ENCODE results near the gene DOK7. TPM values are rescaled to one million over a fixed set of nuclear protein-coding genes. Genes with fewer than 3 reads are reported as not detected.
"Not testable (repeated sequence)": the region's sequence is repeated elsewhere in the genome, so short reads cannot be mapped to it uniquely, and the experiment has no call there.

The DOK7 gene
- total and polyA plus RNA-seq, 7 experiments from 2014 or later, result not detected

DNA sequence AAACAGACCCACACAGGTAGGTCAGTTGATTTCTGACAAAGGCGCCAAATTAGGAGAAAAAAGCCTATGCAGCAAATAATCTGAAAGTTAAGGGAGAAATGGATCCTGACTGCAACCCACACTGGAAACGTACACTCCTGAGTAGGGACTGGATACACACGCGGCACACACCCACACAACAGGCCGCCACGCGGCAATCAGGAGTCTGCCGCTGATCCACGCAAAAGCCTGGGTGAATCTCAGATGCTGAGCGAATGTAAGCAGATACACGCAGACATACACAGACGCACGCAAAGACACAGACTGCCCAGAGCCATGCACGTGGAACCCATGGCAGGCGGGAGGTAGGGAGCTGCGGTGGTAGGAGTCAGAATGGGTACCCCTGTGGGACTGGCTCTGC is 47.4 kb downstream of the DOK7 start:
- no peak overlapping the region for H3K27ac ChIP-seq (ENCODE audit: low read depth, low read length)
- ATAC-seq (no peak), DNase-seq (no peak)
- H3K4me3 ChIP-seq (ENCODE audit: low read length), result no peak overlapping the region
- H3K4me1 ChIP-seq (ENCODE audit: control insufficient read depth in 2 of 2, insufficient read depth in 2 of 2, low read length in 2 of 2), result no peaks in the 10 kb centered on the region
- H3K27me3 Mint-ChIP-seq, result no peaks in the 10 kb centered on the region
- ChIA-PET POLR2A (no interaction called here), CTCF (no interaction called here)
- peaks cover 0 to 12% (median 0%) of the 10 kb centered on the region in 7 donors for H3K4me1 Mint-ChIP-seq
- no peaks in the 10 kb centered on the region for H3K27me3 ChIP-seq (ENCODE audit: control insufficient read depth in 2 of 2, insufficient read depth in 2 of 2, low read length in 2 of 2)
- intact Hi-C loops (cut with micrococcal nuclease), result no loop called here
- H3K9me3 Mint-ChIP-seq, result peaks cover 0 to 5% (median 0%) of the 10 kb centered on the region in 11 donors
- peaks cover 0 to 83% (median 6%) of the 10 kb centered on the region in 3 experiments for H3K36me3 ChIP-seq (ENCODE audit: control insufficient read depth in 2 of 3, insufficient read depth in 3 of 3, low read length in 3 of 3)
- H3K4me3 Mint-ChIP-seq, result no peak overlapping the region
- peaks cover 16 to 72% (median 46%) of the 10 kb centered on the region in 5 donors for H3K36me3 Mint-ChIP-seq
- H3K27ac Mint-ChIP-seq, result no peak overlapping the region
- no peaks in the 10 kb centered on the region for H3K9me3 ChIP-seq (ENCODE audit: control insufficient read depth in 2 of 3, low read length in 3 of 3)

DNA sequence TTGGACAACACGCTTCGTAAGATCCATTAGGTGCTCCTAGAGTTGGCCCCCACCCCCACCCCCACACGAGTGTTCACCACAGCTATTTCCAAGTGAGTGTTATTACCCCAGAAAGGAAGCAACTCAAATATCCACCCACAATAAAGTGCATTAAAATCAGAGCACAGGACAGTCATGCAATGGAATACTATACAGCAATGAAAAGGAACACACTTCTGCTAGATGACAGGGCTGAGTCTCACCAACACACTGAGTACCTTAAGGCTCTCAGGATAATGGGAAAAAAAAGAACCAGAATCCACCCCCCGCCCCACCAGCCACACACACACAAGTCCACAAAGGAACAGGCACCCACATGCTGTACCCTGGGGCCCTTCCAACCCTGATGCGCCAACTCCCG is 48.1 kb downstream of the DOK7 start:
- peak overlapping the region in 1 of 9 donors; percentile 14 for H3K27ac Mint-ChIP-seq
- H3K36me3 Mint-ChIP-seq, result peaks cover 16 to 75% (median 46%) of the 10 kb centered on the region in 5 donors
- no peaks in the 10 kb centered on the region for H3K4me1 ChIP-seq (ENCODE audit: control insufficient read depth in 2 of 2, insufficient read depth in 2 of 2, low read length in 2 of 2)
- CTCF ChIA-PET, result no interaction called here
- peaks cover 0 to 12% (median 0%) of the 10 kb centered on the region in 7 donors for H3K4me1 Mint-ChIP-seq
- H3K4me3 Mint-ChIP-seq, result no peak overlapping the region
- H3K36me3 ChIP-seq (ENCODE audit: control insufficient read depth in 2 of 3, insufficient read depth in 3 of 3, low read length in 3 of 3), result peaks cover 0 to 83% (median 8%) of the 10 kb centered on the region in 3 experiments
- H3K4me3 ChIP-seq (ENCODE audit: low read length), result no peak overlapping the region
- no peak for DNase-seq
- H3K9me3 ChIP-seq (ENCODE audit: control insufficient read depth in 2 of 3, low read length in 3 of 3), result no peaks in the 10 kb centered on the region
- intact Hi-C loops (cut with micrococcal nuclease), result no loop called here
- POLR2A ChIA-PET, result no interaction called here
- no peaks in the 10 kb centered on the region for H3K27me3 Mint-ChIP-seq
- H3K27me3 ChIP-seq (ENCODE audit: control insufficient read depth in 2 of 2, insufficient read depth in 2 of 2, low read length in 2 of 2), result no peaks in the 10 kb centered on the region
- H3K9me3 Mint-ChIP-seq, result peaks cover 0 to 5% (median 0%) of the 10 kb centered on the region in 11 donors
- no peak overlapping the region for H3K27ac ChIP-seq (ENCODE audit: low read depth, low read length)
- ATAC-seq, result no peak

DNA sequence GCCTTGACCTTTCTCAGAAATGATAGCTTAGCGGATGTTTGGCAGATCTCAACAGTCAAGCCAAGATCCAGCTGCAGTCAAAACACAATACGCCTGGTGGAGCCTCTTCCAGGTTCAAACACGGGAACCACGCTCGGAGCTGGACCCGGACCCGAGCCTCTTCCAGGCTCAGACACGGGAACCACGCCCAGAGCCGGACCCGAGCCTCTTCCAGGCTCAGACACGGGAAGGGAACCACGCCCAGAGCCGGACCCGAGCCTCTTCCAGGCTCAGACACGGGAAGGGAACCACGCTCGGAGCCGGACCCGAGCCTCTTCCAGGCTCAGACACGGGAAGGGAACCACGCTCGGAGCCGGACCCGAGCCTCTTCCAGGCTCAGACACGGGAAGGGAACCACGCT is 48.5 kb downstream of the DOK7 start:
- H3K27ac ChIP-seq (ENCODE audit: low read depth, low read length); H3K4me1 ChIP-seq (ENCODE audit: control insufficient read depth in 2 of 2, insufficient read depth in 2 of 2, low read length in 2 of 2); DNase-seq; H3K4me3 Mint-ChIP-seq; intact Hi-C loops (cut with micrococcal nuclease); H3K9me3 ChIP-seq (ENCODE audit: control insufficient read depth in 2 of 3, low read length in 3 of 3); H3K27me3 ChIP-seq (ENCODE audit: control insufficient read depth in 2 of 2, insufficient read depth in 2 of 2, low read length in 2 of 2); POLR2A ChIA-PET; H3K9me3 Mint-ChIP-seq; CTCF ChIA-PET; H3K27me3 Mint-ChIP-seq; H3K27ac Mint-ChIP-seq; H3K4me3 ChIP-seq (ENCODE audit: low read length); ATAC-seq: not testable (repeated sequence)
- peaks cover 0 to 85% (median 12%) of the 10 kb centered on the region in 3 experiments for H3K36me3 ChIP-seq (ENCODE audit: control insufficient read depth in 2 of 3, insufficient read depth in 3 of 3, low read length in 3 of 3)
- H3K36me3 Mint-ChIP-seq, result peaks cover 16 to 77% (median 46%) of the 10 kb centered on the region in 5 donors
- H3K4me1 Mint-ChIP-seq, result peaks cover 0 to 12% (median 0%) of the 10 kb centered on the region in 7 donors

DNA sequence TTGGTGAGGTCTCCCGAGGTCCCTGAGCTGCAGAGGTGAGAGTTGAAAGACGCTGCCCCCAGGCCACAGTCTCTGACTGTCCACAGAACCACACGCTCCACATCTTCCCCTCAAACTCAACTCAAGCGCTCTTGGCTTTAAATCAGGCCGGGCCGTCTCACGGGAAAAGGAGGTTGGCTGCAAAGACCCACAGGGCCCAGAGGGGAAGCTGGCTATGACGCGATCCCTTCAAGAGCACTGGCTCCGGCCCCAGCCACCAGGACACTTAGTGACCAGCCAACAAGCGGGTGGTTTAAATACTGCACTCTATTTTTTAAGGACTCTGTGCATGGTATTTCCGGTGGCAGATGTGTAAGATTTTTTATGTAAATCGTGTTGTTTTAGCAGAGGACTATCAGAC is 49.2 kb downstream of the DOK7 start:
- Mint-ChIP-seq H3K27me3 (no peaks in the 10 kb centered on the region), H3K4me3 (no peak overlapping the region), H3K36me3 (peaks cover 17 to 73% (median 43%) of the 10 kb centered on the region in 5 donors), H3K9me3 (peaks cover 0 to 5% (median 0%) of the 10 kb centered on the region in 11 donors), H3K4me1 (peaks cover 0 to 12% (median 0%) of the 10 kb centered on the region in 7 donors), H3K27ac (no peak overlapping the region)
- Histone ChIP-seq H3K27me3 (ENCODE audit: control insufficient read depth in 2 of 2, insufficient read depth in 2 of 2, low read length in 2 of 2) (no peaks in the 10 kb centered on the region), H3K36me3 (ENCODE audit: control insufficient read depth in 2 of 3, insufficient read depth in 3 of 3, low read length in 3 of 3) (peaks cover 0 to 85% (median 17%) of the 10 kb centered on the region in 3 experiments), H3K4me1 (ENCODE audit: control insufficient read depth in 2 of 2, insufficient read depth in 2 of 2, low read length in 2 of 2) (no peaks in the 10 kb centered on the region), H3K4me3 (ENCODE audit: low read length) (no peak overlapping the region), H3K9me3 (ENCODE audit: control insufficient read depth in 2 of 3, low read length in 3 of 3) (no peaks in the 10 kb centered on the region), H3K27ac (ENCODE audit: low read depth, low read length) (no peak overlapping the region)
- POLR2A ChIA-PET, result no interaction called here
- ATAC-seq, result no peak
- intact Hi-C loops (cut with micrococcal nuclease), result no loop called here
- CTCF ChIA-PET, result no interaction called here
- DNase-seq, result no peak

DNA sequence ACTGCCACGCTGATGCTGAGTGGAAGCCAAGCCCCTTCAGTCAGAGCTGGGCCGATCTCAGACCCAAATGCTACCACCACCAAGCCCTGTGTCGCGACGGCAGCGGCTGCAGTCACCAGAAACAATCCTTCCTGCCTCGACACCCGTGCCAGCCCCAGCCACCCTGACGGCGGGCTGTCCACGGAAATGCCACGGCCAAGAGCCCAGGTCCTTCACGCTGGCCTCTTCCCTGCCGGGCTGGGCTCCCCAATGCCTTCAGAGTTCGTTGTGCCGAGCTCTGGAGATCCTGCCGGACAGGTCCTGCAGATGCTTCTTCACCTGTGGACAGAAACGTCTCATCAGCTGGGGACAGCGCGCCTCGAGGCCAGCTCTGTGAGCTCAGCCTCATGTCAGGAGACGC is 49.6 kb downstream of the DOK7 start:
- peak overlapping the region in 1 of 9 donors; percentile 42 for H3K27ac Mint-ChIP-seq
- no peak for DNase-seq

DNA sequence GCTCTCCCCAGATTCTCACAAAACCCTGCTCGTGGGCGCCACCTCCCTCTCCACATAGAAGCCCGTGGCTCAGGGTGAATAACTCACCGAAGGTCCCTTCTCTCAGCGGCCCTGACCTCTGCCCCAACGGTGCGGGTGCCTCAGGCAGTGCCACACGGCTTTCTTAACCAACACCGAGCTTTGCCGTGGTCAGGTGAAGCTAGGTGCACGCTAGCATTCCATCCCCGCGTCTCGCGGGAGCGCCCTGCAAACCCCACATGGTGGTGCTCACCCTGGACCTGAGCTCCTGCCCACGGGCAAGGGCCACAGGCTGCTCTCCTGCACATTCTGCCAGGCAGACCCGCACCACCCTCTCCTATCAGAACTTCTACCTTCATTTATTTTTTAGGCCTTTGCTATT is 50.7 kb downstream of the DOK7 start:
- intact Hi-C loops (cut with micrococcal nuclease), result no loop called here
- Histone ChIP-seq H3K4me3 (ENCODE audit: low read length) (no peak overlapping the region), H3K36me3 (ENCODE audit: control insufficient read depth in 2 of 3, insufficient read depth in 3 of 3, low read length in 3 of 3) (peaks cover 0 to 92% (median 17%) of the 10 kb centered on the region in 3 experiments), H3K4me1 (ENCODE audit: control insufficient read depth in 2 of 2, insufficient read depth in 2 of 2, low read length in 2 of 2) (no peaks in the 10 kb centered on the region), H3K27ac (ENCODE audit: low read depth, low read length) (no peak overlapping the region), H3K27me3 (ENCODE audit: control insufficient read depth in 2 of 2, insufficient read depth in 2 of 2, low read length in 2 of 2) (no peaks in the 10 kb centered on the region), H3K9me3 (ENCODE audit: control insufficient read depth in 2 of 3, low read length in 3 of 3) (no peaks in the 10 kb centered on the region)
- Mint-ChIP-seq H3K27ac (peak overlapping the region in 1 of 9 donors; percentile 30), H3K4me3 (no peak overlapping the region), H3K36me3 (peaks cover 14 to 62% (median 31%) of the 10 kb centered on the region in 5 donors), H3K4me1 (peaks cover 0 to 3% (median 0%) of the 10 kb centered on the region in 7 donors), H3K9me3 (peaks cover 0 to 5% (median 0%) of the 10 kb centered on the region in 11 donors), H3K27me3 (no peaks in the 10 kb centered on the region)
- ChIA-PET POLR2A (no interaction called here), CTCF (interaction anchor here (1.0 kb wide), 1 partner anchor 142 kb away, joined by 5 read pairs; no protein-coding TSS in a partner anchor)
- no peak for ATAC-seq
- DNase-seq, result peak in 1 of 9 donors; percentile 6

More for the DNA sequence above, 49.6 kb downstream of the DOK7 start:
- Mint-ChIP-seq H3K27me3 (no peaks in the 10 kb centered on the region), H3K4me3 (no peak overlapping the region), H3K36me3 (peaks cover 19 to 71% (median 39%) of the 10 kb centered on the region in 5 donors), H3K4me1 (peaks cover 0 to 7% (median 0%) of the 10 kb centered on the region in 7 donors), H3K9me3 (peaks cover 0 to 5% (median 0%) of the 10 kb centered on the region in 11 donors)
- Histone ChIP-seq H3K4me1 (ENCODE audit: control insufficient read depth in 2 of 2, insufficient read depth in 2 of 2, low read length in 2 of 2) (no peaks in the 10 kb centered on the region), H3K36me3 (ENCODE audit: control insufficient read depth in 2 of 3, insufficient read depth in 3 of 3, low read length in 3 of 3) (peaks cover 0 to 90% (median 17%) of the 10 kb centered on the region in 3 experiments), H3K4me3 (ENCODE audit: low read length) (no peak overlapping the region), H3K27ac (ENCODE audit: low read depth, low read length) (no peak overlapping the region), H3K27me3 (ENCODE audit: control insufficient read depth in 2 of 2, insufficient read depth in 2 of 2, low read length in 2 of 2) (no peaks in the 10 kb centered on the region), H3K9me3 (ENCODE audit: control insufficient read depth in 2 of 3, low read length in 3 of 3) (no peaks in the 10 kb centered on the region)
- ATAC-seq, result no peak
- intact Hi-C loops (cut with micrococcal nuclease), result no loop called here
- ChIA-PET CTCF (no interaction called here), POLR2A (no interaction called here)

DNA sequence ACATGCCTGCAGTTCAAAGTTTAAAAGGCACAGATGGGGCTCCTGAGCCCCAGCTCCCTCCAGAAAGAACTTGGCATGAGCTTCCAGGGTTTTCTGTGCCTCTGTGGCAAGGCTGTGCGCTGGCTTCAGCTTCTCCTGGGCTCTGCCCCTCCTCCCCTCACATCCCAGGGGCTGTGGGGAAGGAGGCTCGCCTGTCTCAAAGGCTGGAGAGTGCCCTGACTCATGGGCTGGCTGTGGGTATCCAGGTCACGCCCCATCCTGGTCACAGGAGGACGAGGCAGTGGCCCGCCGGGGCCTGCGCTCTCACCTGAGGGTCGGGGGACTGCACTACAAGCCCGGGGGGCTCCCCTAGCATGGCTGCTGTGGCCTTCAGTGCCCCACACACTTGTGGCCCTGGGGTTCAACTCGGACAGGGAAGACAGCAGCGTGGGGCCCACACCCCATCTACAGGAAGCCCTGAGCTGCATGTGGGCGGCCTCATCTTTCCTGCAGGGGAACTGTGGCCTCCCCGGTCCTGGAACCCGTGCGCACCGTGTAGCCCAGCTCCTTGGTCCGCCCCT is 51.2 kb downstream of the DOK7 start:
- no peaks in the 10 kb centered on the region for H3K27me3 ChIP-seq (ENCODE audit: control insufficient read depth in 2 of 2, insufficient read depth in 2 of 2, low read length in 2 of 2)
- peak in 1 of 9 donors; percentile 6 for DNase-seq
- H3K4me3 ChIP-seq (ENCODE audit: low read length), result no peak overlapping the region
- POLR2A ChIA-PET, result no interaction called here
- intact Hi-C loops (cut with micrococcal nuclease), result no loop called here
- H3K4me1 Mint-ChIP-seq, result peaks cover 0 to 3% (median 0%) of the 10 kb centered on the region in 7 donors
- ATAC-seq, result peak; percentile 7
- H3K9me3 ChIP-seq (ENCODE audit: control insufficient read depth in 2 of 3, low read length in 3 of 3), result no peaks in the 10 kb centered on the region
- H3K36me3 Mint-ChIP-seq, result peaks cover 13 to 60% (median 31%) of the 10 kb centered on the region in 5 donors
- H3K27me3 Mint-ChIP-seq, result no peaks in the 10 kb centered on the region
- peaks cover 0 to 5% (median 0%) of the 10 kb centered on the region in 11 donors for H3K9me3 Mint-ChIP-seq
- no peak overlapping the region for H3K4me3 Mint-ChIP-seq
- CTCF ChIA-PET, result interaction anchor here (1.0 kb wide), 1 partner anchor 143 kb away, joined by 5 read pairs; no protein-coding TSS in a partner anchor
- H3K4me1 ChIP-seq (ENCODE audit: control insufficient read depth in 2 of 2, insufficient read depth in 2 of 2, low read length in 2 of 2), result no peaks in the 10 kb centered on the region
- no peak overlapping the region for H3K27ac ChIP-seq (ENCODE audit: low read depth, low read length)
- peak overlapping the region in 1 of 9 donors; percentile 30 for H3K27ac Mint-ChIP-seq
- peaks cover 0 to 94% (median 17%) of the 10 kb centered on the region in 3 experiments for H3K36me3 ChIP-seq (ENCODE audit: control insufficient read depth in 2 of 3, insufficient read depth in 3 of 3, low read length in 3 of 3)
